Ectodermal cell (in vitro differentiated cells): ENCODE measurements around the gene PREX1.

Experiments used
- H3K27ac ChIP-seq: 2 replicates; pipeline ENCODE4 v1.7.0; 2013; ENCODE audit warnings: mild to moderate bottlenecking, low read depth, low read length; ENCODE audit not compliant: insufficient read depth, poor library complexity, severe bottlenecking
- H3K27me3 ChIP-seq: 2 replicates; pipeline ENCODE4 v1.7.0; 2013; ENCODE audit warnings: mild to moderate bottlenecking, low read length; ENCODE audit not compliant: insufficient read depth, control insufficient read depth, poor library complexity, severe bottlenecking
- H3K36me3 ChIP-seq: one replicate; pipeline ENCODE4 v1.7.0; 2013; ENCODE audit warnings: low read length; ENCODE audit not compliant: control insufficient read depth, insufficient read depth
- H3K4me1 ChIP-seq: one replicate; pipeline ENCODE4 v1.7.0; 2013; ENCODE audit warnings: low read length; ENCODE audit not compliant: control insufficient read depth, insufficient read depth
- H3K4me3 ChIP-seq: 2 replicates; pipeline ENCODE4 v1.7.0; 2013; ENCODE audit warnings: low read depth, low read length, control low read depth; ENCODE audit not compliant: insufficient read depth
- H3K9me3 ChIP-seq: 2 replicates; pipeline ENCODE4 v1.7.0; 2013; ENCODE audit warnings: mild to moderate bottlenecking, low read length, moderate library complexity; ENCODE audit not compliant: control insufficient read depth
- WGBS, 2 experiments: methylation state at CpG; one replicate each; pipeline ENCODE4 v1.1.7; 2013; ENCODE audit warnings: missing lambda C conversion rate in 2 of 2; 5-methylcytosine and 5-hydroxymethylcytosine counted together

Gene PREX1

GRCh38 chr20:48638546-48638945 is 189.3 kb downstream of the PREX1 start:
- no peaks in the 10 kb centered on the region for H3K27me3 ChIP-seq
- no peak overlapping the region for H3K27ac ChIP-seq
- H3K9me3 ChIP-seq = no peaks in the 10 kb centered on the region
- 95% methylated on average over 11 of the region's 11 CpGs for WGBS, 2 experiments
- no peak overlapping the region for H3K4me3 ChIP-seq
- peaks cover 15% of the 10 kb centered on the region for H3K36me3 ChIP-seq
- no peaks in the 10 kb centered on the region for H3K4me1 ChIP-seq

GRCh38 chr20:48637461-48637860 is 190.3 kb downstream of the PREX1 start:
- Histone ChIP-seq H3K36me3 (peaks cover 20% of the 10 kb centered on the region), H3K27me3 (no peaks in the 10 kb centered on the region), H3K9me3 (no peaks in the 10 kb centered on the region), H3K4me1 (no peaks in the 10 kb centered on the region), H3K27ac (no peak overlapping the region), H3K4me3 (no peak overlapping the region)
- 94 to 97% methylated on average over 9 of the region's 9 CpGs for WGBS, 2 experiments

DNA sequence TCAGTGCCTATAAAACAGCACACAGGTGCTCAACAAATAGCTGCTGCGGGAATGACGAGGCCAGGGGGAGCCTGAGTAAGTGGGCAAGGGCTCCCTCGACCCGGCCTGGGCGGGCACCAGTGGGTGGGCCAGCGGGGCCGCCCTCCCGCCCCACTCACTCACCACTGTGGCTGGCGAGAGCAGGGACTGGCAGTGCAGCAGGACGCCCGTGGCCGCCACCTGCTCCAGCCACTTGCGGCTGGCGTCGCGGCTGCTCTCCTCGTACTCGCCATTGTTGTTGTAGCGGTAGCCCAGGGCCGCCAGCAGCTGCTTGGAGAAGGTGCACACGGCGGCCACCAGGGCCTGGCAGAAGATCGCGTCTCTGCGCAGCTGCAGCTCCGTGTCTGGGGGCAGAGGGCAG is 191.5 kb downstream of the PREX1 start:
- Histone ChIP-seq H3K27me3 (no peaks in the 10 kb centered on the region), H3K4me3 (no peak overlapping the region), H3K4me1 (no peaks in the 10 kb centered on the region), H3K9me3 (no peaks in the 10 kb centered on the region), H3K36me3 (peaks cover 11% of the 10 kb centered on the region), H3K27ac (no peak overlapping the region)
- WGBS, 2 experiments = 94 to 95% methylated on average over 26 of the region's 26 CpGs

DNA sequence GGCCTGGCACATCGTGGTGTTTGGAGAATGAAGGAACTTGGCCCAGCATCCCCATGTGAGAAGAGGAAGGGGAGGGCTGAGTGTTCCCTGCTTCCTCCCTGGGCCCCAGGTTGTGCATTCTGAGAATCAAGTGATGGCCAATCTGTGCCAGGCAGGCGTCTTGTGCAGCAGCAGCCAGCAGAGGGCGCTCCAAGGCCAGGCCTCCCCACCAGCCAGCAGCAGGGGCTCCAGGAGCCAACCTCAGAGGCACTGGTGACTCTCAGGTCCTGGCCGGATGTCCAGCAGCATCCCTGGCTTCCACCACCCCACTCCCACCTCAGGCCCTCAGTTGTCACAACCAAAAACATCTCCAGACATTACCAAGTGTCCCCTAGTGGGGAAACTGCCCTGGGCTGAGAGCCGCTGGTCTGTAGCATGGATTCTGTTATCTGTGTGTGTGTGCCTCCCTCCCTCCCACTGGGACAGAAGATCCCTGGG is 192.0 kb downstream of the PREX1 start:
- H3K4me1 ChIP-seq = no peaks in the 10 kb centered on the region
- H3K9me3 ChIP-seq = no peaks in the 10 kb centered on the region
- 33 to 36% methylated on average over 5 of the region's 5 CpGs for WGBS, 2 experiments
- H3K36me3 ChIP-seq = peaks cover 9% of the 10 kb centered on the region
- no peak overlapping the region for H3K27ac ChIP-seq
- no peaks in the 10 kb centered on the region for H3K27me3 ChIP-seq
- no peak overlapping the region for H3K4me3 ChIP-seq

DNA sequence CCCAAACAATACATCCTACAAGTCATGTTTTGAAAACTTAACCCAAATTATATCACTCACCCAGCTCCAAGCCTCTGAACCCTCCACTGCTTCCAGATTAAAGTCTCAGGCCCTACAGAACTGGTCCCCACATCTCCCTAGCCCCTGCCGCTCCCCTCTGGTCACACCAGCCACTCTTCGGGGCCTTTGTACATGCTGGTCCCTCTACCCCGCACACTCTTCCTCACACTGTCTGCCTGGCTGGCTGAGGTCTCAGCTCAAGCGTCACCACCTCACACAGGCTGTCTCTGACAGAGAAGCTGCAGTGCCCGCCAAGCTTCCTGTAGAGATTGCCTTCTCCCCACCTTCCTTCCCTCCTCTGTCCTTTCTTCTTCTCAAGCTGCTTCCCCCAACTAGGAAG is 192.4 kb downstream of the PREX1 start:
- no peaks in the 10 kb centered on the region for H3K4me1 ChIP-seq
- H3K4me3 ChIP-seq = no peak overlapping the region
- H3K36me3 ChIP-seq = peaks cover 9% of the 10 kb centered on the region
- no peaks in the 10 kb centered on the region for H3K9me3 ChIP-seq
- H3K27ac ChIP-seq = no peak overlapping the region
- WGBS, 2 experiments = 92 to 93% methylated on average over 5 of the region's 5 CpGs
- H3K27me3 ChIP-seq = no peaks in the 10 kb centered on the region

GRCh38 chr20:48634641-48635040 is 193.2 kb downstream of the PREX1 start:
- Histone ChIP-seq H3K27me3 (no peaks in the 10 kb centered on the region), H3K36me3 (peaks cover 9% of the 10 kb centered on the region), H3K9me3 (no peaks in the 10 kb centered on the region), H3K27ac (no peak overlapping the region), H3K4me3 (no peak overlapping the region), H3K4me1 (no peaks in the 10 kb centered on the region)
- 95 to 96% methylated on average over 7 of the region's 7 CpGs for WGBS, 2 experiments

DNA sequence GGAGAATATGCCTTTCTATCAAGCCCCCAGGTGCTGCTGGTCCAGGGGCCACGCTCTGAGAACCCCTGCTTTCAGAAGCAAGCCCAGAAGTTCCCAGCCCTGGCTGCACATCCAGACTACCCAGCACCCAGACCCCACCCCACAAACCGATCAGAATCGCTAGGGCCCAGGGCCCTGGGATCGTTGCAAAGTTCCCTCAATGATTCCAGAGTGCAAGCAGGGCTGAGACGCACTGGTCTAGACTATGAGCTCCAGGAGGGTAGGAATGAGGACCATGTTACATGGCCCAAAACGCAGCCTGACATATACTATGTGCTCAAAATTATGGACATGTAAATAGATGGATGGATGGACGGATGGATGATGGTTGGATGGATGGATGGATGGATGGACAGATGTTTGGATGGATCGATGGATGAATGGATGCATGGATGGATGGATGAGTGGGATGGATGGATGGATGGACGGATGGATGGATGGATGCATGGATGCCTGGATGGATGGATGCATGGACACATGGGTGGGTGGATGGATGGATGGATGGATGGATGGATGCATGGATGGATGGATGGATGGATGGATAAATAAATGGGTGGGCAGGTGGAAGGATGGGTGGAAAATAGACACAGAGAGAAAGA is 194.1 kb downstream of the PREX1 start:
- 90 to 91% methylated on average over 9 of the region's 9 CpGs for WGBS, 2 experiments

DNA sequence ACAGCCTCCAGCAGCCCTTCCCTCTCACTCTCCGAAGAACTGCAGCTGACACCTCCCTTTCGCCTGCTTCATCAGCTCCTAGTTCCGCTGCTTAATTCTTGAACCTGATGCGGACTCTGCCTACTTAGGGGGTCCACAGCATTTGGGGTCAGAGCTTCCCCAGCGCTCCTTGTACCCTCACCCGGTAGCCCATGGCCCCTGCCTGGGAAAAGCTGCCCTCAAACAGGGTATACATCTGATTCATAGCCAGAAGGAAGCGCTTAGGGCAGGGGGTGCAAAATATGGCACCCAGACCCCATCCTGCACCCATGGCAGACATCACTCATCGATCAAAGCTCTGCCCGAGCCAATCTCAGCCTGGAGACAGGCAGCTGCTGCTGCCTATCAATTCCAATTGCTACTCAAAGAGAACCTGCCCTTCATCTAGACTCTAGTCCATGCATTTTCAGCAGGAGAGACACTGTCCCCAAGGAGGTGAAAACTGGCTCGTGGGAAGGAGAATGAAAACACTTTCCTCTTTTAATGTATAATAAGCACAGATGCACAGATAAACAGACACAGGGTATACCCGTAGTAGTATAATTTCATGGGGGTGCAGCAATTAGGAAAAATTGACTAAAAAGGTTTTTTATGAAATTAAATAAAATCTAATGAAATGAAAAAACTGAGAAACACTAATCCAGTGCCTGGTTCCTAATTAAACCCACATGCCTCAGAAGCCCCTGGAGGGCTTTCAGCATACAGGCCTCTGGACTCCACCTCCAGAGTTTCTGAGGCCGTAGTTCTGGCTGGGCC is 194.8 kb downstream of the PREX1 start:
- WGBS, 2 experiments = 88 to 92% methylated on average over 11 of the region's 12 CpGs
- Histone ChIP-seq H3K27me3 (no peaks in the 10 kb centered on the region), H3K27ac (no peak overlapping the region), H3K4me3 (no peak overlapping the region), H3K4me1 (no peaks in the 10 kb centered on the region), H3K36me3 (peaks cover 6% of the 10 kb centered on the region), H3K9me3 (no peaks in the 10 kb centered on the region)

More for the DNA sequence above, 194.1 kb downstream of the PREX1 start:
- Histone ChIP-seq H3K27me3 (no peaks in the 10 kb centered on the region), H3K9me3 (no peaks in the 10 kb centered on the region), H3K4me1 (no peaks in the 10 kb centered on the region), H3K4me3 (no peak overlapping the region), H3K27ac (no peak overlapping the region), H3K36me3 (peaks cover 9% of the 10 kb centered on the region)

- H3K4me3 ChIP-seq = no peak overlapping the region
- peaks cover 6% of the 10 kb centered on the region for H3K36me3 ChIP-seq
- WGBS, 2 experiments = 95% methylated on average over 29 of the region's 29 CpGs
Observed at GRCh38 chr20:48632017-48632824, 195.6 kb downstream of the PREX1 start.

More at GRCh38 chr20:48632017-48632824, 195.6 kb downstream of the PREX1 start:
- Histone ChIP-seq H3K27ac (no peak overlapping the region), H3K9me3 (no peaks in the 10 kb centered on the region), H3K4me1 (no peaks in the 10 kb centered on the region), H3K27me3 (no peaks in the 10 kb centered on the region)
